Epidermal melanocyte (primary cell): ENCODE data around the gene DNAJB8.

Experiments
- DNase-seq: peaks from one replicate; pipeline ENCODE4 v3.0.0; 2011; ENCODE audit warnings: low spot score; ENCODE audit not compliant: insufficient read length

DNAJB8 gene

GRCh38 chr3:128468285-128468790 is 1.6 kb upstream of the DNAJB8 start:
- DNase-seq, result no peak

- DNase-seq, result no peak
Measured at GRCh38 chr3:128464702-128465101, 2.0 kb downstream of the DNAJB8 start.

GRCh38 chr3:128464188-128464587 is 2.5 kb downstream of the DNAJB8 start:
- DNase-seq, result no peak

- no peak for DNase-seq
Measured at GRCh38 chr3:128463771-128464170, 2.9 kb downstream of the DNAJB8 start.

- DNase-seq, result no peak
Measured at GRCh38 chr3:128463354-128463753, 3.3 kb downstream of the DNAJB8 start.

- DNase-seq, result no peak
Measured at GRCh38 chr3:128462931-128463330, 3.8 kb downstream of the DNAJB8 start.

GRCh38 chr3:128462341-128462910 is 4.3 kb downstream of the DNAJB8 start:
- no peak for DNase-seq

- DNase-seq, result no peak
Measured at GRCh38 chr3:128461731-128462130, 5.0 kb downstream of the DNAJB8 start.

- no peak for DNase-seq
Measured at GRCh38 chr3:128459461-128459820, 7.2 kb downstream of the DNAJB8 start.

GRCh38 chr3:128458746-128459460 is 7.8 kb downstream of the DNAJB8 start:
- no peak for DNase-seq

GRCh38 chr3:128457937-128458336 is 8.8 kb downstream of the DNAJB8 start:
- no peak for DNase-seq

- DNase-seq, result no peak
Measured at GRCh38 chr3:128456776-128457715, 9.6 kb downstream of the DNAJB8 start.

GRCh38 chr3:128455786-128456748 is 10.6 kb downstream of the DNAJB8 start:
- no peak for DNase-seq

- no peak for DNase-seq
Measured at GRCh38 chr3:128455116-128455515, 11.6 kb downstream of the DNAJB8 start.

- DNase-seq, result no peak
Measured at GRCh38 chr3:128454310-128454618, 12.4 kb downstream of the DNAJB8 start.

- no peak for DNase-seq
Measured at GRCh38 chr3:128453501-128454309, 13.0 kb downstream of the DNAJB8 start.

GRCh38 chr3:128452678-128453275 is 13.9 kb downstream of the DNAJB8 start:
- no peak for DNase-seq

- DNase-seq, result no peak
Measured at GRCh38 chr3:128452120-128452519, 14.6 kb downstream of the DNAJB8 start.

GRCh38 chr3:128449111-128449638 is 17.5 kb downstream of the DNAJB8 start:
- no peak for DNase-seq

- DNase-seq, result no peak
Measured at GRCh38 chr3:128448491-128448890, 18.2 kb downstream of the DNAJB8 start.
